A172 (cell line): ENCODE results near the gene TRPV6. TPM values are rescaled to one million over a fixed set of nuclear protein-coding genes. Genes with fewer than 3 reads are reported as not detected.

Experiments used
- DNase-seq: peaks from one replicate; pipeline ENCODE4 v3.0.0-alpha.2; 2015; ENCODE audit warnings: low spot score
- total RNA-seq: library from RNA; depleted of rRNA; stranded (reverse); fragments of >200 nt; shearing (Covaris generic); gene quantifications from 2 replicates; pipeline ENCODE4 v1.2.3, GENCODE V29; 2014

TRPV6 gene
- total RNA-seq, 1 experiment from 2014 or later = not detected

DNA sequence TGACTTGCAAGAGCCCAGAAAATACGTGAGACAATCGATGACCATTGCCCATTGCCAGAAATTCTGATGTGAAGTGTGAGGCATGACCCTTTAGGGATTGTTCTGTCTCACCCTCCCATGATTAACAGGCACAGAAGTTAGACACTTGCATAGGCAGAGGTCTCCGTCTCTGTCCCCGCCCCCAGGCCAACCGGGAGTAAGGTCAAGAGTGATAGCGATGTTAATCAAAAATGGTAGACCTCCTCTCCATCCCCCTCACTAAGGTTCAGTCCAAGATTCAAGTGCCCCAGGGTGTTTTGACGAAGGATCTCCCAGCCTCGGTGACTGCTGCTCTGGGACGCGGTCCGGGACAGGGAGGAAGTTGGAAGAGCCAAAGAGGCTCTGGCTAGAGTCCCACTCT lies 22.7 kb upstream of the TRPV6 start:
- DNase-seq = no peak

DNA sequence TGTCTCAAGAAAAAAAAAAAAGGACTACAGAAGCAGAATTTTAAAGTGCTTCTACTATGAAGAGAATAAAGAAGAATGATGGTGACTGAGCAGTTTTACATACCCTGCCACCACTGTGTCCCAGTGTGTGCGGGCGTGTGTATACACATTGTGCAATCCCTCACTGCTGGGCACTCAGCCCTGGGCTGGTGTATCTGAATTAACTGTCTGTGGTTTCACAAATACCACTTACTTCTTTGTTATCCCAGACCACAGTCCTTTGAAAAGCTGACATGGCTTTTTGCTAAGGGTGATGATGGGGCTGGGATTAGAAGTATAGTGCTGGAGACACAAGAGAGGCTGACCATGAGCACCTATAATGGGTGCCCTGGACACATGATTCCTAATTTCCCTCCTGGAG lies 21.1 kb upstream of the TRPV6 start:
- DNase-seq = no peak

DNA sequence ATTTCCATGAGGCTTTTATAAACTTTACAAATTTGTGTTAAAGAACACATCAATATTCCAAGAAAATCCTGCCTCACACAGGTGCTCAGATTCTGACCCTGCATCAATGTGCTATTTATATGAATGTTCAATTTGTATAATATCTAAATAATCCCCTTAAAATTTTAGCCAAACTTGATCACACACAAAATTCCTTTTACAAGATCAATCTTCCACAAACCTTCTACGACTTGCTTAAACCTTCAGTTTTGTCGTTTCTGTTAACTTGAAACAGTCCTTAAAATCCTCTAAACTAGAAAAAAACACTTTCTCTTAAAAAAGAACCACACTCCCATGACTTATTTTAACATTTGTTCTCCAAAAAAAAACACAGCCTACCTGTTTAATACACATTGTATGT lies 20.2 kb upstream of the TRPV6 start:
- no peak for DNase-seq

DNA sequence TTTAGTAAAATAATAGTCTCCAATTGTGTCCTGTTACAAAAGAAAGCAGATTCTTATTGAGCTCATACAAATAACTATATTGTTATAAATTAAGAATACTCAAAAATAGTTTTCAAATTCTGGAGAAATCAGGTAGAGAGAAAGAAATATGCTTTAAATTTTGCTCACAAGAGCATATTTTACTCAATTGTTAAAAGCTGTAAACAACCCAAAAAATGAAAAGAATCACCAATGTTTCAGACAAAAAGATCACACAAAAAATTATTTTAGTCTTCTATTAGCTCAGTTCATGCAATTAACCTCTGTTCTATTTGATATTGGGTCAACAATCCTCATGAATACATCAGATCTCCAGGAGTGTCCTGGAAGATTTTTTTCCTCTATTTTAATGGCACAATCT lies 18.6 kb upstream of the TRPV6 start:
- no peak for DNase-seq

DNA sequence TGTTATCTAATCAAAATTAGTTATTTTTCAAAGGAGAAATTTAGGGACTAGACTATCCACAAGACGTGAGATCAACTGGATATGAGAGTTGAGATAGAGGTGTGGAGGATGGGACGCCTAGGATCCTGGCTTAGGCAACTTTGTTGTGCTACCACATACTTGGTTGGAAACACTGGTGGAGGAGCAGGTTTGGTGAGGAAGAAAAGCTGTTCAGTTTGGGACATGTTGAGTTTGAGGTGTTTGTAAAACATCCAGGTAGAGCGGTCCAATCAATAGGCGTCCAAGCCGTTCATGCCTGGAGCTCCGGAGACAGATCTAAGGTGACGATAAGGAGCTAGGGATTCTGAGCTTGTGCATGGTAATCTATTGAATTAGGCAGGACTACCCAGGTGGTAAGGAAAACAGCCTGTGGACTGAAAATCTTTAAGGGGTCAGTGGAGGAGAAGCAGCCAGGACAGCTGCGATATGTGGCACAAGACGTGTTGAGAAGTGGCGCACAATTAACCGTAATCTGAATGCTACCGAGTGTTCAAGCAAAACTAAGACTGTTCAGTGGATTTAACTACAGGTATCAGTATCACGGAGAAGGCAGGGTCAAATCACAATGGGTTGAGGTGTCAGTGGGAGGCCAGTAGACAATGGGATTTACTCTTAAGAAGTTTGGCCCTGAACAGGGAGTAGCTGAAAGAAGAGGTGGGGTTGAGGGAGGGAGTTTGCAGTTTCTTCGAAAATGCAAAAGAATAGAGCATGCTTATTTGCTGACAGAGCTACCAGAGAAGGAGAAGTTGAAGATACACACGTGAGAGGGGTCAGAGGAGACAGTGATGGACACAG lies 16.1 kb upstream of the TRPV6 start:
- DNase-seq = no peak

DNA sequence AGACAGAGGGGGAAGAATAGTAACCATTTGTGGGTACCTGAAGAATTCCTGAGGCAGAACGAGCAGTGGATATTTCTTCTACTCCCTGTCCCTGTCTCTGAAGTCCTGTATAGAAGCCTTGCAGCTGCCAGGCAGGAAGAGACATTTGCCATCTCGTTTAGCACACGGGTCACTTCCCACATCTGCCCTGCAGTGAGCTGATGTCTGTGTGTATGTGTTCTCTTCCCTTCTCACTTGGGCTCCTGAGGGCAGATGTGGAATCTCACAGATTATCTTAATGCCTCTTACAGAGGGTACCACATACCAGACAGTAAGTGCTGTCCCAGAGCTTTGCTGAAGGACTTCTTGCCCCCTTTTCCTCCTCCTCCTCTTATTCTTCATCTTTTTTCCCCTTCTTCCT lies 14.1 kb upstream of the TRPV6 start:
- DNase-seq = no peak

DNA sequence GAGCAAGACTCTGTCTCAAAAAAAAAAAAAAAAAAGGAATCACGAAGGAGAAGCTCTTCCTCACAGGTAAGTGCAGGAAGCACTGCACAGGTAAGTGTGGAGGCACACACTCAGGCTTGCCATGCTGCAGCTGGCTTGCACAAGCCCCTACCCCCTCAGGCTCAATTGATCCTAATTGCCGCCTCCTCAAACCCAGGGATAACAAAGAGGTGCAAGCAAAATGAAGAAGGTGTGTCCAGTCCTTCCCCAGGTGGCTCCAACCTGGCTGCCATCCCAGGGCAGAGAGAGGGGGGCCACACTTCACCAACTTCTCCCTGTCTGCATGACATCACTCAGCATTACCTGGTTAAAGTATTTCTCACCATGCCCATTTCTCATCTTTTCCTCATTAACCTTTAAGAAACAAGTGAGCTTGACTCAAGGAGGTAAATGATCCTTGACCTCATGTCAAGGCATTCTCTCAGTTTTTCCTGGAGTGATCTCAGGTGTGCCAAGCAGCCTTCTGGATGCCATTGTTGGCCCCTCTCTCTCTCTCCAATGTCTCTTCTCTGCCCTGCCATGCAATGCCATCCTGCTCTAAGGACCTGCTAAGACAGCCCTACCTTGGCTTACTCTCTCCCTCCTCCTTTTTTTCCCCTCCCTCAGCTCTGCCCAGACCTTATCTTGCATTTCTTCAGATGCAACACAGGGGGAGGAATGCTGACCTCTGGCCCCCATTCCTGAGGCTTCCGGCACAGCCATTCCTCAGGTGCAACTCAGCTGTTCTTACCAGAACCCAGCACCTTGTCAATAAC lies 13.0 kb upstream of the TRPV6 start:
- no peak for DNase-seq

DNA sequence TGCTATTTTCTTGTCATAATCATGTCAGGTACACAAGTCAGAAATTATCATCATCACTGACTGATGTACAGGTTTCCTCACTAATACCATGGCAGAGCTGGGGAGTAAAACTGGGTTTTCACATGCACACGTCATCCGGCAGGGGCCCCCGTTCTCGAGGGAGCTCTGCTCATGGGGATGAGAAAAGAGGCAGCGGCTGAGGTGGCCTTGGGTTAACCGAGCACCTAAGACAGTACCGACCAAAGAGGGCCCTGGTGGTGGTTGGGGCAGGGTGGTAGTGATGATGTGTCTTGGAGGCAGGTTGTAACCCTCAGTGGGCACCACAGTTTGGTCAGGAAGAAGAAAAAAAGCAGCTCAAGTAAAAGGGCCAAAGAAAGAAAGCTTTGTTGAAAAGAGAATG lies 12.1 kb upstream of the TRPV6 start:
- no peak for DNase-seq

DNA sequence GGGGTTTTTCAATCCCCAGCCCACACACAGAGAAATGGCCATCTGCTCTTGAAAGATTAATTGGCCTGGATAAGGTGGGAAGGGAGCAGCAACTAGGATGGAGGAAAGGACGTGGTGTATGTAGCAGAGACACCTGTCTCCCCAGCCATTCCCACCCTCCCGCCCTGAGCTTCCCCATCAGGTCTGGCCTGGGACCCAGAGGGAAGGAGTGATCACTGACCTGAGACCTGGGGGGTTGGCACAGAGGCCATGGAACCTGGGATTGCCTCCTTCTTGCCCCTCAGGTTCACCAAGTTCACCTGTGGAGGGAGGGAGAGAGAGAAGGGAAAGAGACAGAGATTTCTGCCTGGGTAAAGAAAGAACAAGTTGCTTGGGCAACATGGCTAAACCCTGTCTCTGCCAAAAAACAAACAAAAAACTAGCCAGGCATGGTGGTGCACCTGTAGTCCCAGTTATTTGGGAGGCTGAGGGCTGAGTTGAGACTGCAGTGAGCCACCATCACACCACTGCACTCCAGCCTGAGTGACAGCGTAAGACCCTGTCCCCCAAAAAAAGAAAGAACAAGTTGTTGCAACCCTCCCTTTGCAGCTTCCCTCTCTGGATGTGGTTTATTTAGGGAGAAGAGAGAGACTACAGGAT lies 11.3 kb upstream of the TRPV6 start:
- DNase-seq = no peak

DNA sequence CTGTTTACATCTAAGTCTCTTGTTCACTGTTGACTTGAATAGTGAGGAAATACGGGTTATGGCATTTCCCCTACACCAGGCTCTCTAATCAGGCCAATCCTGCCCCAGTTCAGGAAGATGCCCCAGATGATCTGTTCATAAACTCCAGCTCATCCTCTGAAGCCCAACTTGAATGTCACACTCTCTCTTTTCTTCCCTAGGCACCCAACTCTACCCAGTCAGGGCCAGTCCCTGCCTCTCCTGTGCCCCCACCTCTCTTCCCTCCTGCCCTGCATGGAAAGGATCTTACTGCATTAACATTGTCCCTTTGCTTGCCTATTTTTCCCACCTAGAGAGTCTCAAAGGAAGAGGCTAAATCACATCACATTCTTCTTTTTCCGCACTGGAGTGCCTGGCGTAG lies 10.6 kb upstream of the TRPV6 start:
- DNase-seq = no peak

DNA sequence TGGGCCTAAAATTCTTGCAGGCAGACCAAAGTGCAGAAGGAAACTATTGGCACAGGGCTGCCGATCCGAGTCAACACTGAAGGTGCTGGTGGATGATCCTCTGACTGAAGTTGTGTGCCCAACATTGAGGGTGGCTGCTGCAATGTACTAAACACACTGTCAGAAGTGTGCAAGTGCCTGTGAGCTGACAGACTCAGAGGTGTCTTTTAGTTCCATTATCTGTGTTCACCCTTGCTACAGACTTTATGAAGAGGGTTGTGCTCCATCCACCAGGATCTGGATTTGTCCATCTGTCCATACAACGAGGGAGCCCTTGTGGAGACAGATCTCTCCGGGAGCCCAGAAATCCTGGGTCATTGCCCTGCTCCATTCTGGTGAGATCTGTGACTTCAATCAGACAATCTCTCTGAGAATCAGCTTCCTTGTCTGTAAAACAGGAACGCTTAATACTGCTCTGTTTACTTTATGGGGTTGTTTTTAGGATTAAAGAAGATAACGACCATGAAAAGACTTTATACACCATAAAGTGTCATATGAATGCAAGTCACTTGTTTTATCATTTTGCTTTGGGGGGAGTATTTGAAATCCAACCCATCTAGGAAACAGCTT lies 9.5 kb upstream of the TRPV6 start:
- DNase-seq = no peak

DNA sequence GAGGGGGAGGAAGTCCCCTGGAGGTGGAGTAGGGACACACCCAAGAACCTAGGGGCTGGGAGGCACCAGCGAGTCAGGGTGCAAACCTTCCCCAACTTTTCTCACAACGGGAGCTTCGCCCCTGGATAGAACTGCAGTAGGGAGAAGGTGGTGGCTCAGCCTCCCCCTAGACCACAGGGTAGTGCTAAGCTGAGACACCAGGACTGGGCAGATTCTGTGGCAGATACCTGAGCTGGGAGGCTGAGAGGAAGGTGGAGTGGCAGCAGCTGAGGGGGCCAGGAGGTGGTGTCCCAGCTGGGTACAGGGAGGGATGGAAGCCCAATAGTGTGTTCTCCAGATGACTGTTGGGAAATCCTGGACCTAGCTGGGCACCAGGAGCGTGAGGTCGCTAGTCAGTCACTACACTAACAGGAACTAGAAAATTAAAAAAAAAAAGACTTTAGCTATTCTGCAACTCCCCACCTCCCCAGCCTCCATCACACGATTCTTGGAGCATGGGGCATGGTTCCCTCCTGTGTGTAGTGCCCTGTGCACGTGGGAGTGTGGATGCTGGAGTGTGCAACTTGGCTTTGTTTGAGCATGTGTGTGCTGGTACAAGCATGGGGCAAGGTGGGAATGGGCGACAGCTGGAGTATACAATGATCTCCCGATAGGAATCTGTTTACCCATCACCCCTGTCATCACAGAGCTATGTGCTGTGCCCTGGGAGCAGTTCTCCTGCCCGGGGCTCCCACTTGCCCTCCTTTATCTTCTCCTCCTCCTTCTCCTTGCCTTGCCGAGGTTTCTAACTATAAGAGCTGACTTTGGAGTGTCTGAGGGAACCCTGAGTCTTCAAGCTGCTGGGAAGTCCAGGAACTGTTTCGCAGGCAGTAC lies 8.8 kb upstream of the TRPV6 start:
- DNase-seq = no peak

DNA sequence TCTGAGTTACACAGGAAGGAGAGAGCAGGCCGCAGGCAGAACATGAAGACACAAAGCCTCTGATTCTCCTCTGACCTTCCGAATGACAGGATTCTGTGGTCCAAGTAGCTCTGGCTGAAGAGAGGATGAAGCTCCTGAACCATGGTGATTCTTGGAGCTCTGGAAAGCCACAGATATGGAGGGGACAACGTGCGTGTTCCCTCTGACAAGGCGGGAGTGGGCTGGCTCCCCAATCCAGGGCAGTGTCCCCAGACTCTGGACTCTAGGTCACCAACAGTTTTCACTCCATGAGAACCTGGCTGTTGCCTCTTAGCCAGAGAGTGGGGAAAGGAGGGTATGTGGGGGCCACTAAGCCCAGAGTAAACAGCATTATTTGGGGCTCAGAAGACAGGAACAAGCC lies 7.4 kb upstream of the TRPV6 start:
- DNase-seq = no peak

DNA sequence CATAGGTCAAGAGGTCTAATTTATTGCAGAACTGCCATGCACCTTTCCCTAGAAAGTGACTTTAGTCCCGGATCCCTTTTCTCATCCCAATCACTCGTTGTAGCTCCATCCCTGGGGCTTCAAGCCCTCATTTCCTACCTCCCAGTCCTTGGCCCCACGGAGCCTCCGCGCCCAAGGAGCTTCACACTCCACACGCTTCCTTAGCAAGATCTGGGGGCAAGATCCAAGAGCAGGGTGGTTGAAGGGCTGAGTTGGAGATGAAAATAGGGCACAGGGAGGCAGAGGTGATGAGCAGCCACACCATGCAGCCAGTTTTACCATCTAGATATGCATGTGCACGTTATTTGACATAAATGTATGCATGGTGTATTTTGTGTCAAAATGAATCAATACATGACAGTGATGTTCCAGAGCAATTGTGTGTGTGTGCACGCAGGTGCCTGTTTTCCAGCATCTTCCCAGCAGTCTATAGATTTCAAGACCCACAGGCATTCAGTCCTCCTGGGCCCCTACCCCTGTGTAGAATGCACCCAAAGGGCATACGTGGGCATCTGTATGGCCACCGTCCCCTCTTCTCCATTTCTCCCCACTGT lies 6.0 kb upstream of the TRPV6 start:
- DNase-seq = no peak

DNA sequence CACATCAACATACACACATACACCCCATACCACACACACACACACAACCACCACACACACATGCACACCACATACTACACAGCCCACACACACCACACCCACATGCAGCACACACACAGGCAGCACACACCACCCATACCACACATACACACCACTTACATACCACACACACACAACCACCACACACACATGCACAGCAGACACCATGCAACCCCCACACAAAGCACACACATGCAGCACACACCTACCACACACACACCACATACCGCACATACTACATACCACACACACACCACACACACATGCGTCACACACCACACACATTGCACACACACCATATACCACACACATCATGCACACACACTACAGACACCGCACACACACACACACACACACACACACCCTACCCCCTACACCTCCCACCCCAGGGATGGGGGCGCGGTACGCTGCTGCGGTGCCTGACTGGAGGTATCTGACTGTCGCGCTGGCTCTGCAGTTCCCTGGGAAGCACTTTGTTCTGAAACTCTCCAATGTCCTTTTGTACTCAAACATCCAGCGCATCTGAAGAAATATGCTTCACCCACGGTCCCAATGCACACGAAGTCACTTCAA lies 5.4 kb upstream of the TRPV6 start:
- no peak for DNase-seq

DNA sequence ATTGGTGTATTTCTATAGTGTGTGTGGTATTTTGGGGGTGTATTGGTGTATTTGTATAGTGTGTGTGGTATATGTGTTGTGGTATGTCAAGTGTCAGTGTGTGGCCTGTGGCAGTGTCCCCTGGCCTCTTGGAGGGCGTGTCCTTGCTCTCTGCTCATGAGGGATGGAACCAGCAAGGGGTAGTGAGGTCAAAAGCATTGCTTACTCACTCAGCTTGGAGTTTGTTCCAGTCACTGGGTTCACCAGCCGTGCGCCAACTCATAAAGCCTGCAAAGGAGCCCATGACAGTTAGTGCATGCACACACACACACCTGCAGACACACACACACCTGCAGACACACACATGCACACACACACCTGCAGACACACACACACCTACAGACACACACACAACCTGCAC lies 4.3 kb upstream of the TRPV6 start:
- DNase-seq = no peak

DNA sequence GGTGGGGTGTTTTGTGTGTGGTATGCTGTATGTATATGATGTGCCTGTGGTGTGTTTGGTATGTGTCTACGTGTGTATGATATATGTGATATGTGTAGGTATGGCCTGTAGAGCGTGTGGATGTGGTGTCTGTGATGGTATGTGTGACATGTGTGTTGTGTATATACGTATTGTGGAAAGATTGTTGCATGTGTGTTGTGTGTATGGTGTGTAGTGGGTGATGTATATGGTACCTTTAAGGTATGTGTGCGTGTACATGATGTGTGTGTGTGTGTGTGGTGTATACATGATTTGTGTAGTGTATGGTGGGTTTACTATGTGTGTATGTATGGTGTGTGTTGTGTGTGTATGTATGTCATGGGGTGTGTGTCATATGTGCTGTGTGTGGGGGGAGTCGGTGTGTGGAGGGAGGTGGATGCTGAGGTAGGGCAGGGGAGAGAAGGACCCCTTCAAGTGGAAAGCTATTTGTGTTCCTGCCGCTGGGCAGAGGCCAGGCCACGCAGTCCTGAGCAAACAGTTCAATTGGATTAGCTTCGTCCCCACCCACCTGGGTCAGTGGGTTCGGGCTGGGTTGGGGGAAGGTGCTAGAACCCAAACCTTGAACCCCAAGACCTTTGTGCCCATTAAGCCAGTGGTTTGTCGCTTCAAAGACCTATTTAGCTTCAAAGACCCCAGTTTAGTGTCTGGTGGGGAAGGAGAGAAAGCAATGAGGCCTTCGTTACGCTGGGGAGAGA lies 1.9 kb upstream of the TRPV6 start:
- DNase-seq = no peak

DNA sequence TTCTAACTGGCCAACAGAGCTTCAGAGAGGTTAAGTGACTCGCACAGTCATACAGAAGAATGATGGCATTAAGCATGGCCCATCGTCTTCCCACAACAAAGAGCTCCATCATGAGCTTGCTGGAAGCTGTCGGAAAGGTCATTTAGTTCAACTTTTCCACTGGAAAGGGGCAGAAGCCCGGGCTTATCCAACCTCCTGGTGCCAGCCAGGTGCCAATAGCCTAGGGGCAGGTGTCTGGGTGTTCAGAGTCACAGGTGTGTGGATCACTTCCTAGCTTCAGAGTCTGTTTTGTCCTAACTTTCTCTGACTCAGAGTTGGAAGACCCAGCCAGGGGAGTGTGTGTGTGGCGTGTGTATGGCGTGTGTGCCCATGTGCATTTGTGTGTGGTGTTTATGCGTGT lies 1.3 kb upstream of the TRPV6 start:
- no peak for DNase-seq

DNA sequence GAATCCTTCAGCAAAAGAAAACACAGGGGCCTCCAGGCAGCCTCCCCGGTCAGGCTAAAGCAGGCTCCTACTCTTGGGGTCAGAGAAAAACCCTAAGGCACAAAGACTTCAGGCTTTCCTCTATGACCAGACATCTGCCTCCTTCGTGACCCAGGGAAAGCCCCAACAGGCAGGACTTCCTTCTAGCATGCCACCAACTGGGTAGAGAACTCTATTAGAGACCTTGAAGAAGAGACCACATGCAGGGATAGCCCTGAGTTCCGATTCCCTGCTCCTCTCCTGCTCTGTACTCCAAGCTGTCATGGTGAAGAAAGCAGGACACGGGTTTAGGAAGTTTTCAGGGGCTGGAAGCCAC lies 1.3 kb downstream of the TRPV6 start:
- no peak for DNase-seq
